ENCODE measurements around the gene RHBDF1. TPM values are rescaled to one million over a fixed set of nuclear protein-coding genes. Genes with fewer than 3 reads are reported as not detected.
A peak's percentile ranks its signal among the peaks of the same experiment; 100 is the strongest.

Gene RHBDF1
- total and polyA plus RNA-seq, 2 of the 13 experiments (the other 11 are each of a cell fraction or from before 2014, with no cell fraction given): 5.4 to 26.9 TPM

DNA sequence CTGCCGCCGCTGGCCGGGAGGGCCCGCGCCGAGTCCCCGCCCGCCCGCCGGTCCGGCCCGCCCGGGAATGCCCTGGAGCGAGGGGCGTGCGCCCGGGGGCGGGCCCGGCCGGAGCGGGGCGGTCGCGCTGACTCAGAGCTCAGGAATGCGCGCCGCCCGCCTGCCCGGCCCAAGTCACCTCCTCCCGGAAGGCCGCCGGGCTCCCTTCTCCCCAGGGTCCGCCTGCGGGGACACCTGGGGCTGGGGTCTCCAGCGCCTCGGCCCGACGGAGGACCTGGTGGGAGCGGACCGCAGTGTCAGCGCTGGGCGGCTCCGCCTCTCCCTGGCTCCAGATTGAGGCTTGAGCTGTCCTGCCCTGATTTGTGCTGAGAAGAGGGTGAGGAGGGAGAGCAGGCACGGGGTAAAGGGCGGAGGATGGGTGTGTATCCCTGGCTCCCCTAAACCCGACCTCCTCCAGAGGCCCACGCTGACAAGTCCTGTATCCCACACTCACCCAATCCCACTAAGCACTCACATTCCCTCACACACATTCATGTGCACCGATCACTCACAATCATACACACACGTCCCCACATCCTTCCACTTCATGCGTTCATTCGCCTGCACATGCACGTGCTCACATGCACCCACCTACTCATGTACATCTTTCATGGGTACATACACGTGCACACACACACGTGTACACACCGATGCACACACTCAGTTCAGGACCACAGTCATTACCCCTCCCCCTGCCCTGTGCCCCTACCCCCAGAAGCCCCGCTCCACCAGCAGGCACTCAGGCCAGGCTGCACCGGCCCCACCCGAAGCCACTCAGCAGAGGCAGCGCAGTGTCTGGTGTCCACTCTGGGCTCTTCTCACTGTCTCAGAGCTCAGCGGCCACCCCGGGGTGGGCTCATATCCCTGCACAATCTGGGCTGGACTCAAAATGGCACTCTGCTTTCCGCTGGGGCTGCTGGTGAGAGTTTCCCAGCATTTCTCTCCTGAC is at the start of gene RHBDF1 (continued):
- no peak for TF ChIP-seq MBD4 (IDR thresholded peaks at IDR 0.05; ENCODE audit: borderline replicate concordance, low read length)
- TF ChIP-seq ZFP1 (CRISPR knock-in tag; IDR thresholded peaks at IDR 0.05): no peak
- TF ChIP-seq ZFX (CRISPR knock-in tag; IDR thresholded peaks at IDR 0.05; ENCODE audit: low read depth): no peak
- no peak for TF ChIP-seq ZNF232 (CRISPR knock-in tag; IDR thresholded peaks at IDR 0.05; ENCODE audit: borderline replicate concordance)
- TF ChIP-seq STAG1 (CRISPR knock-in tag; IDR thresholded peaks at IDR 0.05): no peak
- no peak for TF ChIP-seq TBX2 (CRISPR knock-in tag; IDR thresholded peaks at IDR 0.05; ENCODE audit: borderline replicate concordance)
- TF ChIP-seq REL (CRISPR knock-in tag; conservative IDR thresholded peaks at IDR 0.05): no peak
- no peak for TF ChIP-seq NKX3-1 (CRISPR knock-in tag; IDR thresholded peaks at IDR 0.05)
- no peak for TF ChIP-seq ZNF335 (CRISPR knock-in tag; IDR thresholded peaks at IDR 0.05)
- TF ChIP-seq ZNF670 (CRISPR knock-in tag; IDR thresholded peaks at IDR 0.05; ENCODE audit: borderline replicate concordance): no peak
- TF ChIP-seq ZNF33B (CRISPR knock-in tag; IDR thresholded peaks at IDR 0.05): no peak
- no peak for TF ChIP-seq PAWR (CRISPR knock-in tag; IDR thresholded peaks at IDR 0.05; ENCODE audit: borderline replicate concordance)
- TF ChIP-seq ZNF768 (CRISPR knock-in tag; IDR thresholded peaks at IDR 0.05): peak; percentile 37; the same call in 1 of the 2 replicates
- TF ChIP-seq KDM5A (IDR thresholded peaks at IDR 0.05; ENCODE audit: borderline replicate concordance, low read length): no peak
- no peak for TF ChIP-seq PHF5A (CRISPR knock-in tag; IDR thresholded peaks at IDR 0.05; ENCODE audit: low read depth, unreplicated experiment)
- TF ChIP-seq MAF1 (CRISPR knock-in tag; IDR thresholded peaks at IDR 0.05; ENCODE audit: borderline replicate concordance): no peak
- TF ChIP-seq ZNF343 (CRISPR knock-in tag; IDR thresholded peaks at IDR 0.05): no peak
- TF ChIP-seq, protein P1, sequence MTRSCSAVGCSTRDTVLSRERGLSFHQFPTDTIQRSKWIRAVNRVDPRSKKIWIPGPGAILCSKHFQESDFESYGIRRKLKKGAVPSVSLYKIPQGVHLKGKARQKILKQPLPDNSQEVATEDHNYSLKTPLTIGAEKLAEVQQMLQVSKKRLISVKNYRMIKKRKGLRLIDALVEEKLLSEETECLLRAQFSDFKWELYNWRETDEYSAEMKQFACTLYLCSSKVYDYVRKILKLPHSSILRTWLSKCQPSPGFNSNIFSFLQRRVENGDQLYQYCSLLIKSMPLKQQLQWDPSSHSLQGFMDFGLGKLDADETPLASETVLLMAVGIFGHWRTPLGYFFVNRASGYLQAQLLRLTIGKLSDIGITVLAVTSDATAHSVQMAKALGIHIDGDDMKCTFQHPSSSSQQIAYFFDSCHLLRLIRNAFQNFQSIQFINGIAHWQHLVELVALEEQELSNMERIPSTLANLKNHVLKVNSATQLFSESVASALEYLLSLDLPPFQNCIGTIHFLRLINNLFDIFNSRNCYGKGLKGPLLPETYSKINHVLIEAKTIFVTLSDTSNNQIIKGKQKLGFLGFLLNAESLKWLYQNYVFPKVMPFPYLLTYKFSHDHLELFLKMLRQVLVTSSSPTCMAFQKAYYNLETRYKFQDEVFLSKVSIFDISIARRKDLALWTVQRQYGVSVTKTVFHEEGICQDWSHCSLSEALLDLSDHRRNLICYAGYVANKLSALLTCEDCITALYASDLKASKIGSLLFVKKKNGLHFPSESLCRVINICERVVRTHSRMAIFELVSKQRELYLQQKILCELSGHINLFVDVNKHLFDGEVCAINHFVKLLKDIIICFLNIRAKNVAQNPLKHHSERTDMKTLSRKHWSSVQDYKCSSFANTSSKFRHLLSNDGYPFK (CRISPR knock-in tag; IDR thresholded peaks at IDR 0.05; ENCODE audit: borderline replicate concordance): no peak
- no peak for TF ChIP-seq CHD2 (IDR thresholded peaks at IDR 0.05; ENCODE audit: low read depth, low read length)
- TF ChIP-seq, protein P2, sequence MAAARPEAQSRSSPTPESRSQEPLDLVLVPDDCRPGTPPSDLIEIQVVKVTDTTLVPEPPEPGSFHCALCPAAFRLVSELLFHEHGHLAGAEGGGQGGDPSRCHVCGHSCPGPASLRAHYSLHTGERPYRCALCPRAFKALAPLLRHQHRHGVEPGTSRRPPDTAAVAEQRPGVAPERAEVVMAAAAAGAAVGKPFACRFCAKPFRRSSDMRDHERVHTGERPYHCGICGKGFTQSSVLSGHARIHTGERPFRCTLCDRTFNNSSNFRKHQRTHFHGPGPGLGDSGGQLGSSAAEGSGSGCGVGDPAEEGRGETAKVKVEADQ (CRISPR knock-in tag; IDR thresholded peaks at IDR 0.05; ENCODE audit: borderline replicate concordance): no peak
- TF ChIP-seq NR2C2 (CRISPR knock-in tag; IDR thresholded peaks at IDR 0.05; ENCODE audit: borderline replicate concordance): no peak
- no peak for TF ChIP-seq TMF1 (CRISPR knock-in tag; IDR thresholded peaks at IDR 0.05; ENCODE audit: low read depth)
- no peak for TF ChIP-seq RFX1 (IDR thresholded peaks at IDR 0.05)
- TF ChIP-seq KDM6A (CRISPR knock-in tag; IDR thresholded peaks at IDR 0.05; ENCODE audit: low read depth): no peak
- TF ChIP-seq, protein P3, sequence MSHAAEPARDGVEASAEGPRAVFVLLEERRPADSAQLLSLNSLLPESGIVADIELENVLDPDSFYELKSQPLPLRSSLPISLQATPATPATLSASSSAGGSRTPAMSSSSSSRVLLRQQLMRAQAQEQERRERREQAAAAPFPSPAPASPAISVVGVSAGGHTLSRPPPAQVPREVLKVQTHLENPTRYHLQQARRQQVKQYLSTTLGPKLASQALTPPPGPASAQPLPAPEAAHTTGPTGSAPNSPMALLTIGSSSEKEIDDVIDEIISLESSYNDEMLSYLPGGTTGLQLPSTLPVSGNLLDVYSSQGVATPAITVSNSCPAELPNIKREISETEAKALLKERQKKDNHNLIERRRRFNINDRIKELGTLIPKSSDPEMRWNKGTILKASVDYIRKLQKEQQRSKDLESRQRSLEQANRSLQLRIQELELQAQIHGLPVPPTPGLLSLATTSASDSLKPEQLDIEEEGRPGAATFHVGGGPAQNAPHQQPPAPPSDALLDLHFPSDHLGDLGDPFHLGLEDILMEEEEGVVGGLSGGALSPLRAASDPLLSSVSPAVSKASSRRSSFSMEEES (CRISPR knock-in tag; IDR thresholded peaks at IDR 0.05): no peak
- TF ChIP-seq EZH2 (conservative IDR thresholded peaks at IDR 0.05; ENCODE audit: low read depth, low read length): no peak
- no peak for TF ChIP-seq RXRB (CRISPR knock-in tag; IDR thresholded peaks at IDR 0.05; ENCODE audit: borderline replicate concordance)

All from HepG2 (cell line).